ENCODE results near the gene GAA. TPM values are rescaled to one million over a fixed set of nuclear protein-coding genes. Genes with fewer than 3 reads are reported as not detected.

The GAA gene
- total RNA-seq, 3 donors from 2014 or later (not counting 1 experiment from before 2014, with no cell fraction given), result 28.5 to 35.8 (median 32.9) TPM

DNA sequence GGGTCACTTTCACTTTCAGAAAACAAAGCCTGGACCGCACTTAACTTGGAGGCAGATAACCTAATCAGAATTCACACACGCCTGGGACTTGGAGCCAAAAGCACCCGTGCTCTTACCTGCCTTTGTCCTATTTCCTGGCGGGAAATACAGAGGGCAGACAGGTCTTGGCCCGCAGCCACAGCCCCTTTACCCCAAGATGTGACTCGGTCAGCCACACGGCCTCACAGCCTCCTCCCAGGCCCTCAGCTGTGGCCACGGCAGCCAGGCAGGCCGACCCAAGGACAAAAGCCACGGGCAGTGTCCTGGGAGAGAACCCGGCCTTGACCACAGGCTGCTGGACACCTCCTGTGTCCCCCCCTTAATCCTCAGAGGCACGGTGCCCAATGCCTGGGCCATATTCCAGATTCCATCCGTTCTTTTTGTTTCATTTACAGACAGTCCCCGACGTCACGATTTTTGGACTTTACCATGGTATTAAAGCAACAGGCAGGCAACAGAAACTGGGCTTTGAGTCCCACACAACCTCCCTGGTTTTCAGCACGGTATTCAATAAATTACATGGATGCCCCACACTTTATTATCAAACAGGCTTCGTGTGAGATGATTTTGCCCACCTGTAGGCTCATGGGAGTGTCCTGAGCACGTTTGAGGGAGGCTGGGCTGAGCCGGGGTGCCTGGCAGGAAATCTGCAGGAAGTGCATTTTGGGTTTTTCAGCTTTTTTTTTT, 30.1 kb upstream of the GAA start:
- no peaks in the 10 kb centered on the region for H3K9me3 ChIP-seq (ENCODE audit: control insufficient read depth, insufficient read depth, low read length)
- ATAC-seq (no peak), DNase-seq (no peak)
- intact Hi-C loops (cut with micrococcal nuclease), result no loop called here
- H3K4me3 Mint-ChIP-seq, result no peak overlapping the region
- no peak overlapping the region for H3K27ac Mint-ChIP-seq
- H3K36me3 Mint-ChIP-seq, result no peaks in the 10 kb centered on the region
- H3K27me3 Mint-ChIP-seq (ENCODE audit: low read depth in 2 of 2), result peaks cover 0 to 10% of the 10 kb centered on the region in 2 donors
- H3K4me1 ChIP-seq (ENCODE audit: control insufficient read depth, insufficient read depth, low read length), result no peaks in the 10 kb centered on the region
- H3K4me3 ChIP-seq (ENCODE audit: low read length), result no peak overlapping the region
- H3K27me3 ChIP-seq (ENCODE audit: control insufficient read depth, insufficient read depth, low read length), result no peaks in the 10 kb centered on the region
- peaks cover 0 to 11% of the 10 kb centered on the region in 2 donors for H3K4me1 Mint-ChIP-seq
- H3K9me3 Mint-ChIP-seq, result no peaks in the 10 kb centered on the region
- TF ChIP-seq, protein P1, sequence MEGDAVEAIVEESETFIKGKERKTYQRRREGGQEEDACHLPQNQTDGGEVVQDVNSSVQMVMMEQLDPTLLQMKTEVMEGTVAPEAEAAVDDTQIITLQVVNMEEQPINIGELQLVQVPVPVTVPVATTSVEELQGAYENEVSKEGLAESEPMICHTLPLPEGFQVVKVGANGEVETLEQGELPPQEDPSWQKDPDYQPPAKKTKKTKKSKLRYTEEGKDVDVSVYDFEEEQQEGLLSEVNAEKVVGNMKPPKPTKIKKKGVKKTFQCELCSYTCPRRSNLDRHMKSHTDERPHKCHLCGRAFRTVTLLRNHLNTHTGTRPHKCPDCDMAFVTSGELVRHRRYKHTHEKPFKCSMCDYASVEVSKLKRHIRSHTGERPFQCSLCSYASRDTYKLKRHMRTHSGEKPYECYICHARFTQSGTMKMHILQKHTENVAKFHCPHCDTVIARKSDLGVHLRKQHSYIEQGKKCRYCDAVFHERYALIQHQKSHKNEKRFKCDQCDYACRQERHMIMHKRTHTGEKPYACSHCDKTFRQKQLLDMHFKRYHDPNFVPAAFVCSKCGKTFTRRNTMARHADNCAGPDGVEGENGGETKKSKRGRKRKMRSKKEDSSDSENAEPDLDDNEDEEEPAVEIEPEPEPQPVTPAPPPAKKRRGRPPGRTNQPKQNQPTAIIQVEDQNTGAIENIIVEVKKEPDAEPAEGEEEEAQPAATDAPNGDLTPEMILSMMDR (IDR thresholded peaks at IDR 0.05), result no peak
- 51% methylated on average over 20 of the region's 20 CpGs for WGBS (ENCODE audit: insufficient coverage)
- no peaks in the 10 kb centered on the region for H3K36me3 ChIP-seq (ENCODE audit: control insufficient read depth, insufficient read depth, low read length)
- H3K27ac ChIP-seq (ENCODE audit: low read length), result no peak overlapping the region

GRCh38 chr17:80072410-80072809, 29.0 kb upstream of the GAA start:
- H3K27ac Mint-ChIP-seq, result no peak overlapping the region
- H3K36me3 Mint-ChIP-seq, result no peaks in the 10 kb centered on the region
- ATAC-seq (no peak), DNase-seq (no peak)
- intact Hi-C loops (cut with micrococcal nuclease), result no loop called here
- H3K4me3 Mint-ChIP-seq, result no peak overlapping the region
- no peaks in the 10 kb centered on the region for H3K9me3 Mint-ChIP-seq
- Histone ChIP-seq H3K4me3 (ENCODE audit: low read length) (no peak overlapping the region), H3K36me3 (ENCODE audit: control insufficient read depth, insufficient read depth, low read length) (no peaks in the 10 kb centered on the region), H3K9me3 (ENCODE audit: control insufficient read depth, insufficient read depth, low read length) (no peaks in the 10 kb centered on the region), H3K27me3 (ENCODE audit: control insufficient read depth, insufficient read depth, low read length) (no peaks in the 10 kb centered on the region), H3K4me1 (ENCODE audit: control insufficient read depth, insufficient read depth, low read length) (no peaks in the 10 kb centered on the region), H3K27ac (ENCODE audit: low read length) (no peak overlapping the region)
- peaks cover 0 to 11% of the 10 kb centered on the region in 2 donors for H3K4me1 Mint-ChIP-seq
- WGBS (ENCODE audit: insufficient coverage), result 85% methylated on average over 6 of the region's 6 CpGs
- H3K27me3 Mint-ChIP-seq (ENCODE audit: low read depth in 2 of 2), result peaks cover 0 to 6% of the 10 kb centered on the region in 2 donors
- TF ChIP-seq, protein P1 (IDR thresholded peaks at IDR 0.05), result no peak

- no peak overlapping the region for H3K4me3 ChIP-seq (ENCODE audit: low read length)
- Mint-ChIP-seq H3K36me3 (no peaks in the 10 kb centered on the region), H3K27me3 (ENCODE audit: low read depth in 2 of 2) (no peaks in the 10 kb centered on the region), H3K27ac (no peak overlapping the region), H3K9me3 (no peaks in the 10 kb centered on the region), H3K4me1 (peaks cover 0 to 6% of the 10 kb centered on the region in 2 donors), H3K4me3 (no peak overlapping the region)
- DNase-seq (no peak), ATAC-seq (no peak)
- TF ChIP-seq, protein P1 (IDR thresholded peaks at IDR 0.05), result no peak
- H3K27ac ChIP-seq (ENCODE audit: low read length), result no peak overlapping the region
- 91% methylated on average over 6 of the region's 6 CpGs for WGBS (ENCODE audit: insufficient coverage)
- intact Hi-C loops (cut with micrococcal nuclease), result no loop called here
- H3K9me3 ChIP-seq (ENCODE audit: control insufficient read depth, insufficient read depth, low read length), result no peaks in the 10 kb centered on the region
- peaks cover 7% of the 10 kb centered on the region for H3K4me1 ChIP-seq (ENCODE audit: control insufficient read depth, insufficient read depth, low read length)
- H3K36me3 ChIP-seq (ENCODE audit: control insufficient read depth, insufficient read depth, low read length), result no peaks in the 10 kb centered on the region
- no peaks in the 10 kb centered on the region for H3K27me3 ChIP-seq (ENCODE audit: control insufficient read depth, insufficient read depth, low read length)
Observed at GRCh38 chr17:80080081-80080480, 21.3 kb upstream of the GAA start.

GRCh38 chr17:80081596-80081995, 19.8 kb upstream of the GAA start:
- Histone ChIP-seq H3K36me3 (ENCODE audit: control insufficient read depth, insufficient read depth, low read length) (no peaks in the 10 kb centered on the region), H3K4me3 (ENCODE audit: low read length) (no peak overlapping the region), H3K27me3 (ENCODE audit: control insufficient read depth, insufficient read depth, low read length) (no peaks in the 10 kb centered on the region), H3K9me3 (ENCODE audit: control insufficient read depth, insufficient read depth, low read length) (no peaks in the 10 kb centered on the region), H3K4me1 (ENCODE audit: control insufficient read depth, insufficient read depth, low read length) (peaks cover 7% of the 10 kb centered on the region), H3K27ac (ENCODE audit: low read length) (no peak overlapping the region)
- WGBS (ENCODE audit: insufficient coverage), result 92% methylated on average over 14 of the region's 14 CpGs
- DNase-seq (no peak), ATAC-seq (no peak)
- H3K4me1 Mint-ChIP-seq, result peaks cover 0 to 6% of the 10 kb centered on the region in 2 donors
- no peak overlapping the region for H3K4me3 Mint-ChIP-seq
- H3K36me3 Mint-ChIP-seq, result no peaks in the 10 kb centered on the region
- TF ChIP-seq, protein P1 (IDR thresholded peaks at IDR 0.05), result no peak
- intact Hi-C loops (cut with micrococcal nuclease), result no loop called here
- H3K9me3 Mint-ChIP-seq, result no peaks in the 10 kb centered on the region
- H3K27me3 Mint-ChIP-seq (ENCODE audit: low read depth in 2 of 2), result no peaks in the 10 kb centered on the region
- H3K27ac Mint-ChIP-seq, result no peak overlapping the region

All from natural killer cell (primary cell).